ENCODE data around the gene COL6A1.

DNA sequence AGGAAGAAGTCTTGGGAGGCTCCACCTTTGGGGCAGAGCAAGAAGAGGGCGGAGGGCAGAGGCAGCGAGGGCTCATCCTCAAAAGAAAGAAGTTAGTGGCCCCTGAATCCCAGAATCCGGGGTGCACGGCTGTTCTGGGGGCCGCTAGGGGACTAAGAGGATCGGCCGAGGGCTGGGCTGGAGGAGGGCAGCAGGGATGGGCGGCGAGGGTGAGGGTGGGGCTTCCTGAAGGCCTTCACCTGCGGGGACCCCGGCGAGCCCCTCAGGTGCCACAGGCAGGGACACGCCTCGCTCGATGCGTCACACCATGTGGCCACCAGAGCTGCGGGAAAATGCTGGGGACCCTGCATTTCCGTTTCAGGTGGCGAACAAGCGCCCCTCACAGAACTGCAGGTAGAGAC lies 23.9 kb downstream of the COL6A1 start:
- TF ChIP-seq CTCF (IDR thresholded peaks at IDR 0.05), result no peak
- no peak for TF ChIP-seq ZFX (IDR thresholded peaks at IDR 0.05; ENCODE audit: borderline replicate concordance)

Data from 22Rv1 (cell line).